Measurements from ENCODE around the gene DDX3X. TPM values are rescaled to one million over a fixed set of nuclear protein-coding genes. Genes with fewer than 3 reads are reported as not detected.

DDX3X gene
- total and polyA plus RNA-seq, 9 of the 15 experiments (the other 6 are each of a cell fraction or from before 2014, with no cell fraction given): 51.3 to 232 (median 138) TPM

DNA sequence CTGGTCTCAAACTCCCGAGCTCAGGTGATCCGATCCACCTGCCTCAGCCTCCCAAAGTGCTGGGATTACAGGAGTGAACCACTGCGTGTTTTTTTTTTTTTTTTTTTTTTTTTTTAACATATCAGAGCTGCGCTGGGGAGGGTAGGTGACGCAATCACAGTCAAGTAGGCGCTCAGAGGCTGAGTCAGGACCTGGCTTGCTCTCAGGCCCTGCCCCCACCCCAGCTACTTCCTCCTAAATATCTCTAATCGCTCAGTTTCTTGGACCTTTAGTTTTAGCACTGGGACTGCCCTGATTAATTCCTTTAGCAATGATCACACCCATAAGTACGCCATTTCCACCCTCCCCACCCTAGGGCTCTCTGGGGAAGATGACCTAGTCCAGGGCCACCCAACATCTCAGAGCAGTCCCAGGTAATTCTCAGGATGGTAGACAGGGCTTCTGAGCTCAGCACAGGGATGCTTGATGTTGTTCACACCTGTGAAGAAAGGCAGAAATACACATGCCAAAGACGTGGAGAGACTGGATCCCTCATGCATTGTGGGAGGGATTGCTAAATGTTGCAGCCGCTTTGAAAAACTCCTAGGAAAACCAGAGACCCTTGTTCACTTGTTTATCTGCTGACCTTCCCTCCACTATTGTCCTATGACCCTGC lies 50.2 kb downstream of the DDX3X start (continued):
- TF ChIP-seq FOSL1 (tag; conservative IDR thresholded peaks at IDR 0.05) (peak; percentile 86), ZFP30 (CRISPR knock-in tag; IDR thresholded peaks at IDR 0.05; ENCODE audit: borderline replicate concordance) (no peak), HDAC3 (IDR thresholded peaks at IDR 0.05; ENCODE audit: borderline replicate concordance, partially characterized antibody) (no peak), CREBBP (IDR thresholded peaks at IDR 0.05; ENCODE audit: low read depth, low read length) (no peak), XRCC3 (IDR thresholded peaks at IDR 0.05) (no peak), NCOA1 (IDR thresholded peaks at IDR 0.05; ENCODE audit: low read depth) (no peak), ZNF41 (CRISPR knock-in tag; conservative IDR thresholded peaks at IDR 0.05) (no peak), CHCHD3 (CRISPR knock-in tag; IDR thresholded peaks at IDR 0.05) (no peak), FUS (optimal IDR thresholded peaks at IDR 0.05; ENCODE audit: low read depth, low read length) (no peak), SOX6 (IDR thresholded peaks at IDR 0.05) (0 out of 2 replicates have a peak, but pooled peaks have one; percentile 8), SMARCC2 (IDR thresholded peaks at IDR 0.05; ENCODE audit: low read depth) (no peak; the same call in 1 of the 2 replicates), ZC3H8 (IDR thresholded peaks at IDR 0.05) (no peak)
- TF ChIP-seq, protein P1, sequence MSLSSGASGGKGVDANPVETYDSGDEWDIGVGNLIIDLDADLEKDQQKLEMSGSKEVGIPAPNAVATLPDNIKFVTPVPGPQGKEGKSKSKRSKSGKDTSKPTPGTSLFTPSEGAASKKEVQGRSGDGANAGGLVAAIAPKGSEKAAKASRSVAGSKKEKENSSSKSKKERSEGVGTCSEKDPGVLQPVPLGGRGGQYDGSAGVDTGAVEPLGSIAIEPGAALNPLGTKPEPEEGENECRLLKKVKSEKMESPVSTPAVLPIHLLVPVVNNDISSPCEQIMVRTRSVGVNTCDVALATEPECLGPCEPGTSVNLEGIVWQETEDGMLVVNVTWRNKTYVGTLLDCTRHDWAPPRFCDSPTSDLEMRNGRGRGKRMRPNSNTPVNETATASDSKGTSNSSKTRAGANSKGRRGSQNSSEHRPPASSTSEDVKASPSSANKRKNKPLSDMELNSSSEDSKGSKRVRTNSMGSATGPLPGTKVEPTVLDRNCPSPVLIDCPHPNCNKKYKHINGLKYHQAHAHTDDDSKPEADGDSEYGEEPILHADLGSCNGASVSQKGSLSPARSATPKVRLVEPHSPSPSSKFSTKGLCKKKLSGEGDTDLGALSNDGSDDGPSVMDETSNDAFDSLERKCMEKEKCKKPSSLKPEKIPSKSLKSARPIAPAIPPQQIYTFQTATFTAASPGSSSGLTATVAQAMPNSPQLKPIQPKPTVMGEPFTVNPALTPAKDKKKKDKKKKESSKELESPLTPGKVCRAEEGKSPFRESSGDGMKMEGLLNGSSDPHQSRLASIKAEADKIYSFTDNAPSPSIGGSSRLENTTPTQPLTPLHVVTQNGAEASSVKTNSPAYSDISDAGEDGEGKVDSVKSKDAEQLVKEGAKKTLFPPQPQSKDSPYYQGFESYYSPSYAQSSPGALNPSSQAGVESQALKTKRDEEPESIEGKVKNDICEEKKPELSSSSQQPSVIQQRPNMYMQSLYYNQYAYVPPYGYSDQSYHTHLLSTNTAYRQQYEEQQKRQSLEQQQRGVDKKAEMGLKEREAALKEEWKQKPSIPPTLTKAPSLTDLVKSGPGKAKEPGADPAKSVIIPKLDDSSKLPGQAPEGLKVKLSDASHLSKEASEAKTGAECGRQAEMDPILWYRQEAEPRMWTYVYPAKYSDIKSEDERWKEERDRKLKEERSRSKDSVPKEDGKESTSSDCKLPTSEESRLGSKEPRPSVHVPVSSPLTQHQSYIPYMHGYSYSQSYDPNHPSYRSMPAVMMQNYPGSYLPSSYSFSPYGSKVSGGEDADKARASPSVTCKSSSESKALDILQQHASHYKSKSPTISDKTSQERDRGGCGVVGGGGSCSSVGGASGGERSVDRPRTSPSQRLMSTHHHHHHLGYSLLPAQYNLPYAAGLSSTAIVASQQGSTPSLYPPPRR (CRISPR knock-in tag; IDR thresholded peaks at IDR 0.05; ENCODE audit: borderline replicate concordance): no peak
- TF ChIP-seq, protein P2, sequence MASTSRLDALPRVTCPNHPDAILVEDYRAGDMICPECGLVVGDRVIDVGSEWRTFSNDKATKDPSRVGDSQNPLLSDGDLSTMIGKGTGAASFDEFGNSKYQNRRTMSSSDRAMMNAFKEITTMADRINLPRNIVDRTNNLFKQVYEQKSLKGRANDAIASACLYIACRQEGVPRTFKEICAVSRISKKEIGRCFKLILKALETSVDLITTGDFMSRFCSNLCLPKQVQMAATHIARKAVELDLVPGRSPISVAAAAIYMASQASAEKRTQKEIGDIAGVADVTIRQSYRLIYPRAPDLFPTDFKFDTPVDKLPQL (IDR thresholded peaks at IDR 0.05; ENCODE audit: extremely low read depth, insufficient read length): no peak
- TF ChIP-seq, protein P3, sequence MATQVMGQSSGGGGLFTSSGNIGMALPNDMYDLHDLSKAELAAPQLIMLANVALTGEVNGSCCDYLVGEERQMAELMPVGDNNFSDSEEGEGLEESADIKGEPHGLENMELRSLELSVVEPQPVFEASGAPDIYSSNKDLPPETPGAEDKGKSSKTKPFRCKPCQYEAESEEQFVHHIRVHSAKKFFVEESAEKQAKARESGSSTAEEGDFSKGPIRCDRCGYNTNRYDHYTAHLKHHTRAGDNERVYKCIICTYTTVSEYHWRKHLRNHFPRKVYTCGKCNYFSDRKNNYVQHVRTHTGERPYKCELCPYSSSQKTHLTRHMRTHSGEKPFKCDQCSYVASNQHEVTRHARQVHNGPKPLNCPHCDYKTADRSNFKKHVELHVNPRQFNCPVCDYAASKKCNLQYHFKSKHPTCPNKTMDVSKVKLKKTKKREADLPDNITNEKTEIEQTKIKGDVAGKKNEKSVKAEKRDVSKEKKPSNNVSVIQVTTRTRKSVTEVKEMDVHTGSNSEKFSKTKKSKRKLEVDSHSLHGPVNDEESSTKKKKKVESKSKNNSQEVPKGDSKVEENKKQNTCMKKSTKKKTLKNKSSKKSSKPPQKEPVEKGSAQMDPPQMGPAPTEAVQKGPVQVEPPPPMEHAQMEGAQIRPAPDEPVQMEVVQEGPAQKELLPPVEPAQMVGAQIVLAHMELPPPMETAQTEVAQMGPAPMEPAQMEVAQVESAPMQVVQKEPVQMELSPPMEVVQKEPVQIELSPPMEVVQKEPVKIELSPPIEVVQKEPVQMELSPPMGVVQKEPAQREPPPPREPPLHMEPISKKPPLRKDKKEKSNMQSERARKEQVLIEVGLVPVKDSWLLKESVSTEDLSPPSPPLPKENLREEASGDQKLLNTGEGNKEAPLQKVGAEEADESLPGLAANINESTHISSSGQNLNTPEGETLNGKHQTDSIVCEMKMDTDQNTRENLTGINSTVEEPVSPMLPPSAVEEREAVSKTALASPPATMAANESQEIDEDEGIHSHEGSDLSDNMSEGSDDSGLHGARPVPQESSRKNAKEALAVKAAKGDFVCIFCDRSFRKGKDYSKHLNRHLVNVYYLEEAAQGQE (IDR thresholded peaks at IDR 0.05; ENCODE audit: borderline replicate concordance): no peak
- TF ChIP-seq, protein P3 (CRISPR knock-in tag; IDR thresholded peaks at IDR 0.05; ENCODE audit: low read depth): no peak
